SJSA1 (cell line): ENCODE measurements around the gene TEX51. TPM values are rescaled to one million over a fixed set of nuclear protein-coding genes. Genes with fewer than 3 reads are reported as not detected.
A peak's percentile ranks its signal among the peaks of the same experiment; 100 is the strongest.

Experiments
- DNase-seq, 2 experiments: peaks; one replicate each; pipeline ENCODE4 v3.0.0-alpha.2; 2015 to 2020; ENCODE audit warnings: low spot score in 2 of 2, low read depth in 1 of 2
- H3K27ac ChIP-seq: fragments of 250-450 bp; sonication (Bioruptor Pico); 2 replicates; pipeline ENCODE4 v1.5.1; 2020; ENCODE audit warnings: mild to moderate bottlenecking, moderate library complexity
- H3K27me3 ChIP-seq: fragments of 250-450 bp; sonication (Bioruptor Pico); replicated peaks from 2 replicates; pipeline ENCODE4 v1.5.1; 2020; ENCODE audit warnings: mild to moderate bottlenecking, moderate library complexity
- H3K36me3 ChIP-seq: fragments of 250-450 bp; sonication (Bioruptor Pico); 2 replicates; pipeline ENCODE4 v1.5.1; 2020; ENCODE audit warnings: mild to moderate bottlenecking
- H3K4me1 ChIP-seq: fragments of 250-450 bp; sonication (Bioruptor Pico); replicated peaks from 2 replicates; pipeline ENCODE4 v1.6.1; 2021; ENCODE audit warnings: mild to moderate bottlenecking
- H3K4me3 ChIP-seq: fragments of 250-450 bp; sonication (Bioruptor Pico); 2 replicates; pipeline ENCODE4 v1.5.1; 2020; ENCODE audit warnings: mild to moderate bottlenecking
- H3K9me3 ChIP-seq: fragments of 250-450 bp; sonication (Bioruptor Pico); replicated peaks from 2 replicates; pipeline ENCODE4 v1.5.1; 2020; ENCODE audit warnings: mild to moderate bottlenecking
- total RNA-seq: library from RNA; depleted of rRNA; stranded (reverse); fragments of >200 nt; shearing (Covaris generic); gene quantifications from 2 replicates; pipeline ENCODE4 v1.2.3, GENCODE V29; 2014

TEX51 gene
- total RNA-seq, 1 experiment from 2014 or later: not detected

DNA sequence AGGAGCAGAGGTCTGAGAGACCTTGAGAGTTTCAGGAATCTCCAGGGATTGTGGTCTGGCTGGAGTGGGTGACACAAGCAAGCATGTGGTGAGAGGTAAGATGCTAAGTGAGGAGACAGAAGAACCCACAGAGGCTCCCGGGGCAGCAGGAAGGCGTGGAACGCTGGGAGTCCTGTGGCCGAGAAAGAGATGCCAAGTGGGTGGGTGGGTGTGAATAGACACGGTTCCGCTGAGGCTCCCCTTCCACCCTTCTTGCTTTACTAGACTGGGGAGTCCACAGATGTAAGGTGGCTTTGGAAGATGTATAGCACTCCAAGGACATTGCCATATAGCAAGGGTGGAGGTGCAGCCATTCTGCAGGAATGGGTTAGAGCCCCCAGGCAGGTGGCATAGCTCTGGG lies 4.2 kb downstream of the TEX51 start:
- Histone ChIP-seq H3K4me1 (no peaks in the 10 kb centered on the region), H3K27me3 (peaks cover 8% of the 10 kb centered on the region; the same call in 1 of the 2 replicates), H3K9me3 (no peaks in the 10 kb centered on the region), H3K27ac (no peak overlapping the region), H3K4me3 (no peak overlapping the region), H3K36me3 (no peaks in the 10 kb centered on the region)
- no peak for DNase-seq

DNA sequence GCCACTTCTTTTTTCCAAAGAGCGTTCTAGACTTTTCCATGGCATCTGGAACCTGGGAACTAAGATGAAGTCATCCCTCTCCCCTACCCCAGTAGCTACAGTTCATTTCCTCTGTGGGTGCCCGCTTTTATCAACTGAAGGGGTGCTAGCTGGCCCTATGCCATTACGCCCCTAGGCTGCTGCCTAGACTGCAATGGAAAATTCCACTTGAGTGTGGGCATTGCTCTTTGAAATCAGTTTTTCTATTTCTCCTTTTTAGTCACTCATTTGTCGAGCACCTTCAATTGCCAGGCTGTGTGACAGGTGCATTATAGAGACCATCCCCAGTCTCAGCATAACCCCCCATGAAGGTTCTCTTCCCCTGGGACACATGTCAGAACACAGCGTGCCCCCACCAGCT lies 7.3 kb downstream of the TEX51 start:
- H3K4me3 ChIP-seq: no peak overlapping the region
- no peaks in the 10 kb centered on the region for H3K36me3 ChIP-seq
- no peak for DNase-seq

DNA sequence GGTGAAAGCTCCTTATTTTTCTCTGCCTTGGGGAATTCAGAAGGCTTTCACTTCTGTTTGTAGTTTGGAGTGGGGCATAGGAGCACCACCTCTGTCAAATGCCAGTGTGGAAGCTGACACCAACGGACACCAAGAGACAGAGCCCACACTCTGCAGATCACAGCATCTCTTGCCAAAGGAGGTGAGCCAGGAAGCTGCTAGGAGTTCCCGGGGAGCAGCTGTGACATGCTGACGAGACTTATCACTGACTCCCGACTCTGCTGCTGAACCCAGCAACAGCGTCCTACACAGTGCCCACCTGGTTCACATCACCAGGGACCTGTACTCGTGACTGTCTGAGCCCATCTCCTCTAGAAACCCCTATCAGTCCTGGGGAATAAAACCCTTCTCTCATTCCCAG lies 8.1 kb downstream of the TEX51 start:
- H3K27ac ChIP-seq: no peak overlapping the region
- H3K36me3 ChIP-seq: no peaks in the 10 kb centered on the region
- H3K4me1 ChIP-seq: no peaks in the 10 kb centered on the region
- H3K4me3 ChIP-seq: no peak overlapping the region
- no peaks in the 10 kb centered on the region for H3K9me3 ChIP-seq
- H3K27me3 ChIP-seq: peaks cover 18% of the 10 kb centered on the region
- DNase-seq: peak in 1 of 2 experiments; percentile 30

More for the DNA sequence above, 7.3 kb downstream of the TEX51 start:
- no peaks in the 10 kb centered on the region for H3K9me3 ChIP-seq
- H3K27ac ChIP-seq: no peak overlapping the region
- peaks cover 18% of the 10 kb centered on the region for H3K27me3 ChIP-seq
- H3K4me1 ChIP-seq: no peaks in the 10 kb centered on the region

GRCh38 chr2:126907671-126908070 lies 9.0 kb downstream of the TEX51 start:
- Histone ChIP-seq H3K9me3 (no peaks in the 10 kb centered on the region), H3K4me1 (no peaks in the 10 kb centered on the region), H3K27me3 (peaks cover 18% of the 10 kb centered on the region), H3K36me3 (no peaks in the 10 kb centered on the region), H3K27ac (no peak overlapping the region), H3K4me3 (no peak overlapping the region)
- DNase-seq: peak in 1 of 2 experiments; percentile 31

GRCh38 chr2:126908721-126909177 lies 10.1 kb downstream of the TEX51 start:
- no peak for DNase-seq
- Histone ChIP-seq H3K27me3 (peaks cover 13% of the 10 kb centered on the region), H3K4me1 (no peaks in the 10 kb centered on the region), H3K36me3 (no peaks in the 10 kb centered on the region), H3K27ac (no peak overlapping the region), H3K9me3 (no peaks in the 10 kb centered on the region), H3K4me3 (no peak overlapping the region)

- Histone ChIP-seq H3K36me3 (no peaks in the 10 kb centered on the region), H3K27me3 (peaks cover 13% of the 10 kb centered on the region), H3K4me3 (no peak overlapping the region), H3K9me3 (no peaks in the 10 kb centered on the region), H3K4me1 (no peaks in the 10 kb centered on the region), H3K27ac (no peak overlapping the region)
- no peak for DNase-seq
Measured at GRCh38 chr2:126909366-126909765, 10.7 kb downstream of the TEX51 start.

DNA sequence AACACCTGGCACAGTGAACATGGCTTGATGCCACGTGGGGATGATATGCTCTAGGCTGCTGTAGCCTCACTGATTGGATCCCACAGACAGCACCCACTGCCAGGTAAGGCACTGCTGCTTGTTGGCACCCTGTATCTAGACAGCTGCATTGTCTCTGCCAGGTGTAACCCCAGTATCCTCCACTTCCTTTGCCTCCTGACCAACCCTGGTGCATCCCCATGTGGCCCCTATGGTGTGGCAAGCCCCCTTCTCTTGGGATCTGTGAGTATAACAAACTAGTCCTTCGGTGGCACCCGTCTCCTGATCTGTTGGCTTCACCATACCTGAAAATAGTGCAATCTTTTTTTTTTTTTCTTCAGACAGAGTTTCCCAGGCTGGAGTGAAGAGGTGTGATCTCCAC lies 11.1 kb downstream of the TEX51 start:
- no peaks in the 10 kb centered on the region for H3K36me3 ChIP-seq
- H3K4me1 ChIP-seq: no peaks in the 10 kb centered on the region
- H3K4me3 ChIP-seq: no peak overlapping the region
- no peaks in the 10 kb centered on the region for H3K9me3 ChIP-seq
- H3K27ac ChIP-seq: no peak overlapping the region
- peak in 1 of 2 experiments; percentile 24 for DNase-seq
- H3K27me3 ChIP-seq: peaks cover 13% of the 10 kb centered on the region

DNA sequence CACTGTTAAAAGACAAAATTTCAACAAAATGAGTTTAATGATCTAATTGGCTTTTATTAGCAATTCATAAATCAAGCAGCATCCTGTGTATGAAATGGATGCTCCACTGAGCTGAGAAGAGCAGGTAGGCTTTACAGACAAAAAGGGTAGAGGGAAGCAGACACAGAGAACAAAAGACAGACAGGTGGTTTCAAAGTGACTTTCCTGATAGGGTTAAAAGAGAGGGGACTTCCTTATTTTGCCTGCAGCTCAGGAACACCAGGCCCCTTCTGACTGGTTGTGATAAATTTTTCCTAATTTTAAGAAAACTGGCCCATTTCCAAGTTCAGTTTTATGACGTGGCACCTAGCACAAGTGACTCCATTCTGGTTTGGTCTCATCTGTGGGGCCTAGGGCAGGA lies 11.9 kb downstream of the TEX51 start:
- H3K4me1 ChIP-seq: no peaks in the 10 kb centered on the region
- H3K36me3 ChIP-seq: no peaks in the 10 kb centered on the region
- H3K9me3 ChIP-seq: no peaks in the 10 kb centered on the region
- DNase-seq: no peak
- peaks cover 13% of the 10 kb centered on the region for H3K27me3 ChIP-seq
- H3K27ac ChIP-seq: no peak overlapping the region
- no peak overlapping the region for H3K4me3 ChIP-seq

GRCh38 chr2:126911111-126911796 lies 12.6 kb downstream of the TEX51 start:
- Histone ChIP-seq H3K27ac (no peak overlapping the region), H3K36me3 (no peaks in the 10 kb centered on the region), H3K4me1 (no peaks in the 10 kb centered on the region), H3K4me3 (no peak overlapping the region), H3K27me3 (peaks cover 13% of the 10 kb centered on the region), H3K9me3 (no peaks in the 10 kb centered on the region)
- DNase-seq: peak in 1 of 2 experiments; percentile 29

GRCh38 chr2:126912201-126912600 lies 13.5 kb downstream of the TEX51 start:
- Histone ChIP-seq H3K27me3 (peaks cover 13% of the 10 kb centered on the region), H3K4me1 (no peaks in the 10 kb centered on the region), H3K27ac (no peak overlapping the region), H3K36me3 (no peaks in the 10 kb centered on the region), H3K9me3 (no peaks in the 10 kb centered on the region), H3K4me3 (no peak overlapping the region)
- no peak for DNase-seq

DNA sequence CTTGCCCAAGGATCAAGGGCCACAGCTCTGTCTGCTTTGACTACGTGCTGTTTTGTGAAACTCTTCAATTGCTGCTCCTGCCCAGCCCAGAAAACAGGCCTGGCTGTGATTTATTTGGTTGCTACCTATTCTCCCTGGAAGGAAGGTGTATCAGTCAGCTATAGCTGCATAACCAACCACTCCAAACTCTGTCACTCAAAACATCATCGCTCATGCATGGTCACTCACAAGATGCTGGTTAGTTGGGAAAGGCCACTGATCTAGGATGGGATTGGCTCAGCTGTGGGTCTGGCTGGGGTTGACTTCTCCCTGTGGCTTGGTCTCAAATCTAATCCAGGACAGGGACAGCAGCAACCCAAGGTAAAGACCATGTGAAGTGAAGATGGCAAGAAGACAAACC lies 14.6 kb downstream of the TEX51 start:
- Histone ChIP-seq H3K27me3 (peaks cover 5% of the 10 kb centered on the region), H3K4me3 (no peak overlapping the region), H3K9me3 (no peaks in the 10 kb centered on the region), H3K27ac (no peak overlapping the region), H3K36me3 (no peaks in the 10 kb centered on the region), H3K4me1 (no peaks in the 10 kb centered on the region)
- DNase-seq: no peak

GRCh38 chr2:126913881-126914615 lies 15.4 kb downstream of the TEX51 start:
- no peak overlapping the region for H3K27ac ChIP-seq
- no peaks in the 10 kb centered on the region for H3K4me1 ChIP-seq
- no peak overlapping the region for H3K4me3 ChIP-seq
- DNase-seq: no peak
- H3K27me3 ChIP-seq: no peaks in the 10 kb centered on the region; the same call in 1 of the 2 replicates
- H3K9me3 ChIP-seq: no peaks in the 10 kb centered on the region
- no peaks in the 10 kb centered on the region for H3K36me3 ChIP-seq

DNA sequence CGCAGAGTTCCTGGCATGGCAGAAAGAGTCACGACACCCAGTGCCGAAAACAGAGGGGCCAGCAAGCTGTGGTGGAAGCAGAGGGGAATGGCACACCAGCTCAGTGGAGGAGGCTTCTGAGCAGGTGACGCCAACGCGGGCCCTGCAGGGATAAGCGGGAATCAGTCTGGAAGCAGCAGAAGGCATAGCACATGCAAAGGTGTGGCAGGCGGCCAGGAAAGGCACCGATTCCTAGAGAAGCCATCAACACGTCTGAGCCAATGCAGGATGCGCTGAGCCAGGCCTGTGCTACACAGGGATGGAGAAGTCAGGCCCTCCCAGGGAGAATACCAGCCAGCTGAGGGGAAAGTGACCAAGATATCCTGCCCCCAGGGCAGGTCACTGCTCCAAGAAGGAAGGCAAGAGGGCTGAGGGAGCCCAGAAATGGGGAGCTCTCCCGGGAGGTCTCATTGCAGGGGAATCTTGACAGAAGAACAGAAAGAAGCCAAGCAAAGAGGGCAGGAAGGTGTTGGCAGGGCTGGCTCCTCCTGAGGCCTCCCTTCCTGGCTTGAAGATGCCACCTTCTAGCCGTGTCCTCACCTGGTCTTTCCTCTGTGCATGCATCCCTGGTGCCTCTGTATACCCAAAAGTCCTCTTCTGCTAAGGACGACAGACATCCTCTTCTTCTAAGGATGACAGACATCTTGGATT lies 16.3 kb downstream of the TEX51 start:
- H3K9me3 ChIP-seq: no peaks in the 10 kb centered on the region
- no peak overlapping the region for H3K4me3 ChIP-seq
- no peaks in the 10 kb centered on the region for H3K36me3 ChIP-seq
- no peak overlapping the region for H3K27ac ChIP-seq
- H3K4me1 ChIP-seq: no peaks in the 10 kb centered on the region
- H3K27me3 ChIP-seq: peaks cover 3% of the 10 kb centered on the region; the same call in 1 of the 2 replicates
- DNase-seq: peak in 1 of 2 experiments; percentile 32

DNA sequence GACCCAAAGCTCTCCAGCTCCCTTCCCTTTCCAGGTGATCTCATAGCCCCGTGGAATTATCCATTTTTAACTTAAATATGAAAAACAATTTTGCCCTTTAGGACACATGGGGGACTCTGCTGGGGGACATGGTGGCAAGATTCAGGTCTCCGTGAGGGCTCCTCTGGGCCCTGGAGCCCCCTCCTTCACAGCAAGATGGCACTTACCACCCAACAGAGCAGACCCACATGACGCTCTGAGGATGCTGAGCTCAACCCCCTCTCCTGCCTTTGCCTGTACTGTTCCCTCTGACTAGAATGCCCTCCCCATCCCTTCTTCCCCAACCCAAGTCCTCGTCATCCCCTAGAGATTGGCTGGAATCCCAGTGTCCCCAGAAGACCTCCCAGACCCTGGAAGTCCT lies 17.2 kb downstream of the TEX51 start:
- 0 out of 2 replicates have a peak, but pooled peaks cover 4% of the 10 kb centered on the region for H3K27me3 ChIP-seq
- no peaks in the 10 kb centered on the region for H3K9me3 ChIP-seq
- H3K27ac ChIP-seq: no peak overlapping the region
- DNase-seq: no peak
- H3K4me3 ChIP-seq: no peak overlapping the region
- H3K36me3 ChIP-seq: no peaks in the 10 kb centered on the region
- H3K4me1 ChIP-seq: no peaks in the 10 kb centered on the region
